DOHH2 (cell line): ENCODE results near the gene IQSEC3.
"Not testable (repeated sequence)": the region's sequence is repeated elsewhere in the genome, so short reads cannot be mapped to it uniquely, and the experiment has no call there.

Experiments
- H3F3A ChIP-seq: fragments of 200-600 bp; sonication (generic), shearing (Covaris generic); 2 replicates; pipeline ENCODE4 v1.6.0; 2016; ENCODE audit warnings: antibody characterized with exemption, mild to moderate bottlenecking; ENCODE audit not compliant: control insufficient read depth, insufficient read depth
- H3K27ac ChIP-seq: fragments of 200-600 bp; sonication (generic); 2 replicates; pipeline ENCODE4 v1.5.1; 2014; ENCODE audit warnings: low read depth, mild to moderate bottlenecking, low read length, moderate library complexity
- H3K27me3 ChIP-seq: fragments of 200-600 bp; sonication (generic); 2 replicates; pipeline ENCODE4 v1.6.1; 2014; ENCODE audit warnings: mild to moderate bottlenecking, low read length, mixed read lengths; ENCODE audit not compliant: control insufficient read depth
- H3K36me3 ChIP-seq: fragments of 200-600 bp; sonication (generic); 2 replicates; pipeline ENCODE4 v1.6.1; 2014; ENCODE audit warnings: mild to moderate bottlenecking, low read length, moderate library complexity, mixed read lengths; ENCODE audit not compliant: control insufficient read depth
- H3K4me1 ChIP-seq: fragments of 200-600 bp; sonication (generic); 2 replicates; pipeline ENCODE4 v1.6.1; 2014; ENCODE audit warnings: mild to moderate bottlenecking, low read length, mixed read lengths; ENCODE audit not compliant: control insufficient read depth
- H3K4me2 ChIP-seq: fragments of 200-600 bp; sonication (generic); 2 replicates; pipeline ENCODE4 v1.6.0; 2014; ENCODE audit warnings: mild to moderate bottlenecking, low read length, moderate library complexity
- H3K4me3 ChIP-seq: fragments of 200-600 bp; sonication (generic); 2 replicates; pipeline ENCODE4 v1.5.1; 2014; ENCODE audit warnings: mild to moderate bottlenecking, low read length, mixed read lengths
- H3K79me2 ChIP-seq: fragments of 200-600 bp; sonication (generic); 2 replicates; pipeline ENCODE4 v1.6.1; 2014; ENCODE audit warnings: mild to moderate bottlenecking, low read length, mixed read lengths; ENCODE audit not compliant: control insufficient read depth
- H3K9me2 ChIP-seq: fragments of 200-600 bp; sonication (generic); replicated peaks from 2 replicates; pipeline ENCODE4 v1.6.1; 2014; ENCODE audit warnings: mild to moderate bottlenecking, low read length, mixed read lengths; ENCODE audit not compliant: control insufficient read depth
- H3K9me3 ChIP-seq: fragments of 200-600 bp; sonication (generic); 2 replicates; pipeline ENCODE4 v1.6.1; 2014; ENCODE audit warnings: antibody characterized with exemption, low read length, mixed read lengths; ENCODE audit not compliant: control insufficient read depth, insufficient read depth
- H4K20me1 ChIP-seq: fragments of 200-600 bp; sonication (generic); 2 replicates; pipeline ENCODE4 v1.6.0; 2014; ENCODE audit warnings: low read depth, mild to moderate bottlenecking, antibody characterized with exemption, low read length, moderate library complexity; ENCODE audit not compliant: control insufficient read depth, insufficient read depth
- EZH2phosphoT487 ChIP-seq: fragments of 200-600 bp; sonication (generic); IDR thresholded peaks from 2 replicates; pipeline ENCODE4 v1.6.1; 2017; ENCODE audit warnings: borderline replicate concordance, mild to moderate bottlenecking, antibody characterized with exemption, low read length, moderate library complexity, mixed read lengths
- TF ChIP-seq, protein P1 (sequence below): fragments of 200-600 bp; sonication (generic); IDR thresholded peaks from one replicate; pipeline ENCODE4 v1.5.1; 2014; ENCODE audit warnings: antibody characterized with exemption, mild to moderate bottlenecking, low read depth, low read length; ENCODE audit not compliant: poor library complexity, severe bottlenecking

IQSEC3 gene

DNA sequence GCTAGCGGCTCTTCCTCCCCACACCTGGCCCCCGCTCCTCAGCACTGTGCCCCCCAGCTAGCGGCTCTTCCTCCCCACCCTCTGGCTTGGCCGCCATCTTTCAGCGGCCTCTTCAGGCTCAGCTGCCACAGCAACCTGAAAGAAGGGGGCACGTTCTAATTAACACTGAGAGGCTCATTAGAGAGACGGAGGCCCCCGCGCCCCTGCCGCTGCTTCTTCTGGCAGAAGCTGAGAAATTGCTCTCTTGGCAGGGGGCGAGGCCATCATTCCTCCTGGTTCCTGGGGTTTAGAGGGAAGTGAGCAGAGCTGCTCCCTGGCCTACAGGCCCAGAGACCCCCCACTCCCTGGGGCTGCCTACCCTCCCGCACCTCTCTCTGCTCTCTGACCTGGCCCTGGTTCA lies 64.4 kb downstream of the IQSEC3 start:
- Histone ChIP-seq H3K4me1 (peaks cover 13% of the 10 kb centered on the region), H3K36me3 (no peaks in the 10 kb centered on the region), H3K79me2 (no peaks in the 10 kb centered on the region), H3K27me3 (no peaks in the 10 kb centered on the region), H3F3A (no peaks in the 10 kb centered on the region), H3K4me2 (no peak overlapping the region), H3K9me3 (no peaks in the 10 kb centered on the region), H3K9me2 (no peaks in the 10 kb centered on the region), H4K20me1 (no peaks in the 10 kb centered on the region), H3K27ac (no peak overlapping the region), H3K4me3 (no peak overlapping the region)
- TF ChIP-seq EZH2phosphoT487 = no peak
- TF ChIP-seq, protein P1, sequence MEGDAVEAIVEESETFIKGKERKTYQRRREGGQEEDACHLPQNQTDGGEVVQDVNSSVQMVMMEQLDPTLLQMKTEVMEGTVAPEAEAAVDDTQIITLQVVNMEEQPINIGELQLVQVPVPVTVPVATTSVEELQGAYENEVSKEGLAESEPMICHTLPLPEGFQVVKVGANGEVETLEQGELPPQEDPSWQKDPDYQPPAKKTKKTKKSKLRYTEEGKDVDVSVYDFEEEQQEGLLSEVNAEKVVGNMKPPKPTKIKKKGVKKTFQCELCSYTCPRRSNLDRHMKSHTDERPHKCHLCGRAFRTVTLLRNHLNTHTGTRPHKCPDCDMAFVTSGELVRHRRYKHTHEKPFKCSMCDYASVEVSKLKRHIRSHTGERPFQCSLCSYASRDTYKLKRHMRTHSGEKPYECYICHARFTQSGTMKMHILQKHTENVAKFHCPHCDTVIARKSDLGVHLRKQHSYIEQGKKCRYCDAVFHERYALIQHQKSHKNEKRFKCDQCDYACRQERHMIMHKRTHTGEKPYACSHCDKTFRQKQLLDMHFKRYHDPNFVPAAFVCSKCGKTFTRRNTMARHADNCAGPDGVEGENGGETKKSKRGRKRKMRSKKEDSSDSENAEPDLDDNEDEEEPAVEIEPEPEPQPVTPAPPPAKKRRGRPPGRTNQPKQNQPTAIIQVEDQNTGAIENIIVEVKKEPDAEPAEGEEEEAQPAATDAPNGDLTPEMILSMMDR = no peak

DNA sequence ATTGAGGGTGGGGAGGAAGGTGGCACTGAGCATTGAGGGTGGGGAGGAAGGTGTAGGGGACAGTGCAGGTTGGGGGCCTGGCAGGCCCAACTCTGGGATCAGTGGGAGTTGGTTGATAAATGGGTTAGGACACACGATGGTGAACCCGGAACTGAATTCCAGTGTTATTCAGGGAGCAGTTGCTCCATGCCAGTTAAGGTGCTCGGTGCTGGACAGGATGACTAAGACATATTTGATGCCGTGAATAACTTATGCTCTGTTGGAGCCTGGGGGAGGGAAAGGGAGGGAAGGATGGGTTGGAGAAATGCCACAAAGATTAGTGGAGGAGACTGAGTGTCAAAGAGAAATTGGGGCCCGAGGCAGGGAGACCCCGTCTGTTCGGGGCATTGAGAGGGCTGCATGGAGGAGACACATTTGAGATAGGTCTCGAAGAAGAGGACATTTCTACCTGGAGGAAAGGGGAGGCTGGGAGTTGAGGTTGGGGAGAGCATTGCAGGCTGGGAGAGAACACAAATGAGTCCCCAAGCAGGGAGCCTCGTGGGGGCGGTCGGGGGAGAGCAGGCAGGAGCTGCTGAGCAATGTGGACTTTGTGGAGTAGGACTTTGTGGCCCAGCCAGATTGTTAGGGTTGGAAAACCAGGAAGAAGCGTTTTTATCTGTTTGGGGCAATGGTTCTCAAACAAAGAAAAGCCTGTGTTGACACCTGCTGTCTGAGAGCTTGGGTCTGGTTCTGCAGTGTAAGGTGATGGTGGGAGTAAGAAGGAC lies 65.3 kb downstream of the IQSEC3 start:
- H3K4me2 ChIP-seq = no peak overlapping the region
- H3K9me3 ChIP-seq = no peaks in the 10 kb centered on the region
- H3K27me3 ChIP-seq = no peaks in the 10 kb centered on the region
- H3K27ac ChIP-seq = no peak overlapping the region
- H3K9me2 ChIP-seq = no peaks in the 10 kb centered on the region
- no peak overlapping the region for H3K4me3 ChIP-seq
- TF ChIP-seq, protein P1 = no peak
- TF ChIP-seq EZH2phosphoT487 = no peak
- H3K4me1 ChIP-seq = peaks cover 13% of the 10 kb centered on the region
- no peaks in the 10 kb centered on the region for H3F3A ChIP-seq
- H3K79me2 ChIP-seq = no peaks in the 10 kb centered on the region
- H4K20me1 ChIP-seq = no peaks in the 10 kb centered on the region
- H3K36me3 ChIP-seq = no peaks in the 10 kb centered on the region

DNA sequence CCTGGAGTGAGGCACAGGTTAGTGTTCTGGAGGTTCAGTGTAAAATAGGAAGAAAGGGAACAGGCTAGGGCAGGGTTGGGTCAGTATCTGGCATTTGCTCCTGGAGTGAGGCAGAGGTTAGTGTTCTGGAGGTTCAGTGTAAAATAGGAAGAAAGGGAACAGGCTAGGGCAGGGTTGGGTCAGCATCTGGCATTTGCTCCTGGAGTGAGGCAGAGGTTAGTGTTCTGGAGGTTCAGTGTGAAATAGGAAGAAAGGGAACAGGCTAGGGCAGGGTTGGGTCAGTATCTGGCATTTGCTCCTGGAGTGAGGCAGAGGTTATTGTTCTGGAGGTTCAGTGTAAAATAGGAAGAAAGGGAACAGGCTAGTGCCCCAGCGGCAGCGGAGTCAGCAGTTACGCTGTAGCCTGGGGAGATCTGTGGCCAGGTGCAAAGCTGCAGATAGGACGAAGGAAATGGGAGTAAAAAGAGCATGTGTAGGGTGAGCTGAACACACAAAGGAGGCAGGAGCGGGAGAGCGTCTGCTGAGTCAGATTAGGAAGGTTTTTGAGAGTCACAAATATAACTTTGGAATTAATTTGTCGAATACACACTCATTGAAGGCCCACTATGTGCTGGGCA lies 67.2 kb downstream of the IQSEC3 start:
- not testable (repeated sequence) for H3K9me3 ChIP-seq, H4K20me1 ChIP-seq, H3K4me3 ChIP-seq, H3K4me2 ChIP-seq, H3F3A ChIP-seq, H3K4me1 ChIP-seq, H3K36me3 ChIP-seq, H3K27me3 ChIP-seq, H3K79me2 ChIP-seq, H3K9me2 ChIP-seq, H3K27ac ChIP-seq

DNA sequence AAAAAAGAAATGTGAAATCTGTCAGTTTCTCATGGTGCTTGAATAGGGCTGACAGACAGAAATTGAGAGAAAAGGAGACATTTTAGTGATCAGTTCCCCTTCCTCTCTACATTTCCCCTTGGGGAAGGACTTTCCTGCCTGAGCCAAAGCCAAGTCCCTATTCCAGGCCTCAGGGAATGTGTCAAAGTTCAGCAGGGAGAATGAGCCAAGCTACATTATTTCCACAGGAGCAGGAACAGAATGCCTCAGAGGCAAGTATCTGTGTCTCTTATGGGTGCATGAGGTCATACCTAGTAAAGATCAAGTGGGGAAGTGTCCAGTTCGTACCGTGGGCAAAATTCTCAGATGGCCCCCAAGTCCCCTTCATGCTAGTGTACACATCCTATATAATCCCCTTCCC lies 68.6 kb downstream of the IQSEC3 start:
- Histone ChIP-seq H4K20me1 (no peaks in the 10 kb centered on the region), H3K9me2 (no peaks in the 10 kb centered on the region), H3K27ac (no peak overlapping the region), H3K4me2 (no peak overlapping the region), H3K4me3 (no peak overlapping the region), H3K9me3 (no peaks in the 10 kb centered on the region), H3K4me1 (no peaks in the 10 kb centered on the region), H3F3A (no peaks in the 10 kb centered on the region), H3K36me3 (no peaks in the 10 kb centered on the region), H3K27me3 (no peaks in the 10 kb centered on the region), H3K79me2 (no peaks in the 10 kb centered on the region)
- no peak for TF ChIP-seq EZH2phosphoT487
- TF ChIP-seq, protein P1 = no peak
